Hematopoietic multipotent progenitor cell (in vitro differentiated cells): ENCODE measurements around the gene ARL14. TPM values are rescaled to one million over a fixed set of nuclear protein-coding genes. Genes with fewer than 3 reads are reported as not detected.
"Not testable (repeated sequence)": the region's sequence is repeated elsewhere in the genome, so short reads cannot be mapped to it uniquely, and the experiment has no call there.

Experiments
- DNase-seq, 3 donors: peaks; one replicate each; pipeline ENCODE4 v3.0.0-alpha.2; 2011 to 2015; ENCODE audit warnings: low read depth in 2 of 3, low spot score in 2 of 3
- total RNA-seq: library from RNA; depleted of rRNA; stranded (reverse); fragments of >200 nt; gene quantifications from one replicate; pipeline ENCODE4 v1.2.3, GENCODE V29; 2012

The ARL14 gene
- total RNA-seq, 1 donor, result not detected

GRCh38 chr3:160675566-160676124 is 1.3 kb upstream of the ARL14 start:
- DNase-seq, result no peak

- no peak for DNase-seq
These were observed 510 bp downstream of the ARL14 start for GRCh38 chr3:160677459-160677881.

- no peak for DNase-seq
These were observed 1.4 kb downstream of the ARL14 start for GRCh38 chr3:160678292-160678842.

- no peak for DNase-seq
These were observed 7.4 kb downstream of the ARL14 start for GRCh38 chr3:160684368-160684740.

GRCh38 chr3:160685144-160685766 is 8.3 kb downstream of the ARL14 start:
- no peak for DNase-seq

- DNase-seq, result peak in 2 of 3 donors; percentile 5 to 30
These were observed 10.1 kb downstream of the ARL14 start for GRCh38 chr3:160686955-160687535.

GRCh38 chr3:160691151-160691550 is 14.2 kb downstream of the ARL14 start:
- no peak for DNase-seq

GRCh38 chr3:160691962-160692361 is 15.0 kb downstream of the ARL14 start:
- DNase-seq, result no peak

GRCh38 chr3:160693191-160693590 is 16.2 kb downstream of the ARL14 start:
- no peak for DNase-seq

GRCh38 chr3:160694345-160694744 is 17.4 kb downstream of the ARL14 start:
- no peak for DNase-seq

GRCh38 chr3:160695003-160695402 is 18.0 kb downstream of the ARL14 start:
- no peak for DNase-seq

GRCh38 chr3:160695915-160696327 is 19.0 kb downstream of the ARL14 start:
- DNase-seq, result no peak

GRCh38 chr3:160697637-160698380 is 20.8 kb downstream of the ARL14 start:
- no peak for DNase-seq

GRCh38 chr3:160698599-160699195 is 21.7 kb downstream of the ARL14 start:
- no peak for DNase-seq

GRCh38 chr3:160701490-160701889 is 24.5 kb downstream of the ARL14 start:
- no peak for DNase-seq

GRCh38 chr3:160702290-160702689 is 25.3 kb downstream of the ARL14 start:
- DNase-seq, result no peak

- no peak for DNase-seq
These were observed 27.0 kb downstream of the ARL14 start for GRCh38 chr3:160703974-160704373.

GRCh38 chr3:160707187-160707794 is 30.3 kb downstream of the ARL14 start:
- peak in 2 of 3 donors; percentile 48 to 82 for DNase-seq

- DNase-seq, result no peak
These were observed 32.7 kb downstream of the ARL14 start for GRCh38 chr3:160709477-160710182.

GRCh38 chr3:160713144-160713543 is 36.2 kb downstream of the ARL14 start:
- not testable (repeated sequence) for DNase-seq
